Lower lobe of right lung (tissue), 2 donors: ENCODE data around the gene UBE2S. TPM values are rescaled to one million over a fixed set of nuclear protein-coding genes. Genes with fewer than 3 reads are reported as not detected.

Source experiments
- ATAC-seq, 2 donors: fragments of 200-7000 bp; cut with Tn5 transposase; one replicate each; pipeline ENCODE4 v1.9.1; 2020 to 2022; ENCODE audit warnings: mild to moderate bottlenecking in 2 of 2, moderate library complexity in 2 of 2
- DNase-seq: peaks from one replicate; pipeline ENCODE4 v3.0.0-alpha.2; 2020
- H3K27ac ChIP-seq: fragments of 200-600 bp; one replicate; pipeline ENCODE4 v1.8.0; 2022
- H3K27me3 ChIP-seq: fragments of 200-600 bp; one replicate; pipeline ENCODE4 v1.8.0; 2022; ENCODE audit warnings: low read depth
- H3K36me3 ChIP-seq: fragments of 200-600 bp; one replicate; pipeline ENCODE4 v1.8.0; 2022; ENCODE audit warnings: mild to moderate bottlenecking
- H3K4me1 ChIP-seq: fragments of 200-600 bp; one replicate; pipeline ENCODE4 v1.8.0; 2022
- H3K4me3 ChIP-seq: fragments of 200-600 bp; one replicate; pipeline ENCODE4 v1.8.0; 2022; ENCODE audit warnings: mild to moderate bottlenecking
- H3K9me3 ChIP-seq: fragments of 200-600 bp; one replicate; pipeline ENCODE4 v1.8.0; 2022
- intact Hi-C: fragments of 100-400 bp; cut with DNase I; formaldehyde crosslinking; loops from one replicate; pipeline ENCODE4 v1.11.0; 2022
- total RNA-seq: library from RNA; stranded (reverse); fragmentation: NEBNext Ultra II Directional; extraction: Animal tissue kit (Norgen Biotek cat#: 25700); gene quantifications from one replicate; pipeline ENCODE4 v1.2.1, GENCODE V29; 2021
- TF ChIP-seq, protein P1 (sequence below): fragments of 200-600 bp; IDR thresholded peaks from one replicate; pipeline ENCODE4 v1.8.0; 2022; ENCODE audit warnings: antibody characterized with exemption, mild to moderate bottlenecking
- donor health status: DM: no; HTN: yes; CAD: no; lungs with severe emphysema.

The UBE2S gene
- total RNA-seq, 1 donor from 2014 or later = 18.6 TPM

DNA sequence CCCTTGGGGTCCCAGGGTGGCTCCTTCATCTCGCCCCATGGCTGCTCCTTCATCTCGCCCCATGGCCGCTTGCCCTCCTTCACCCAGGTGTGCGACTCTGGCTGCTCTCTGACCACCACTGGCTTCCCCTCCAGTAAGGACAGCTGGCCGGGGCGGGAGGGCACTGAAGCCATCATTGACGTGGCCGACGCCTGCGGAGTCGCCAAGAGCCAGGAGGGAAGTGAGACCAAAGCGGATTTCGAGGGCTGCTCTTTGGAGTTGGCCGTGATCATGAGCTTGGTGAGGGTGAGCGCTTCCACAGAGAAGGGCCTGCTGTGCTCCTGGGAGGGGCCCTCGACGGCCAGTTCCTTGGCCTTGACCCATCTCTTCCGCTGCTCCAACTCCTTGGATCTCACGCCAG lies 49.1 kb downstream of the UBE2S start:
- H3K27me3 ChIP-seq = peaks cover 26% of the 10 kb centered on the region
- no peaks in the 10 kb centered on the region for H3K36me3 ChIP-seq
- H3K27ac ChIP-seq = no peak overlapping the region
- DNase-seq = no peak
- intact Hi-C loops = no loop called here
- H3K9me3 ChIP-seq = no peaks in the 10 kb centered on the region
- ATAC-seq = no peak
- peaks cover 3% of the 10 kb centered on the region for H3K4me1 ChIP-seq
- no peak overlapping the region for H3K4me3 ChIP-seq
- TF ChIP-seq, protein P1, sequence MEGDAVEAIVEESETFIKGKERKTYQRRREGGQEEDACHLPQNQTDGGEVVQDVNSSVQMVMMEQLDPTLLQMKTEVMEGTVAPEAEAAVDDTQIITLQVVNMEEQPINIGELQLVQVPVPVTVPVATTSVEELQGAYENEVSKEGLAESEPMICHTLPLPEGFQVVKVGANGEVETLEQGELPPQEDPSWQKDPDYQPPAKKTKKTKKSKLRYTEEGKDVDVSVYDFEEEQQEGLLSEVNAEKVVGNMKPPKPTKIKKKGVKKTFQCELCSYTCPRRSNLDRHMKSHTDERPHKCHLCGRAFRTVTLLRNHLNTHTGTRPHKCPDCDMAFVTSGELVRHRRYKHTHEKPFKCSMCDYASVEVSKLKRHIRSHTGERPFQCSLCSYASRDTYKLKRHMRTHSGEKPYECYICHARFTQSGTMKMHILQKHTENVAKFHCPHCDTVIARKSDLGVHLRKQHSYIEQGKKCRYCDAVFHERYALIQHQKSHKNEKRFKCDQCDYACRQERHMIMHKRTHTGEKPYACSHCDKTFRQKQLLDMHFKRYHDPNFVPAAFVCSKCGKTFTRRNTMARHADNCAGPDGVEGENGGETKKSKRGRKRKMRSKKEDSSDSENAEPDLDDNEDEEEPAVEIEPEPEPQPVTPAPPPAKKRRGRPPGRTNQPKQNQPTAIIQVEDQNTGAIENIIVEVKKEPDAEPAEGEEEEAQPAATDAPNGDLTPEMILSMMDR = no peak

DNA sequence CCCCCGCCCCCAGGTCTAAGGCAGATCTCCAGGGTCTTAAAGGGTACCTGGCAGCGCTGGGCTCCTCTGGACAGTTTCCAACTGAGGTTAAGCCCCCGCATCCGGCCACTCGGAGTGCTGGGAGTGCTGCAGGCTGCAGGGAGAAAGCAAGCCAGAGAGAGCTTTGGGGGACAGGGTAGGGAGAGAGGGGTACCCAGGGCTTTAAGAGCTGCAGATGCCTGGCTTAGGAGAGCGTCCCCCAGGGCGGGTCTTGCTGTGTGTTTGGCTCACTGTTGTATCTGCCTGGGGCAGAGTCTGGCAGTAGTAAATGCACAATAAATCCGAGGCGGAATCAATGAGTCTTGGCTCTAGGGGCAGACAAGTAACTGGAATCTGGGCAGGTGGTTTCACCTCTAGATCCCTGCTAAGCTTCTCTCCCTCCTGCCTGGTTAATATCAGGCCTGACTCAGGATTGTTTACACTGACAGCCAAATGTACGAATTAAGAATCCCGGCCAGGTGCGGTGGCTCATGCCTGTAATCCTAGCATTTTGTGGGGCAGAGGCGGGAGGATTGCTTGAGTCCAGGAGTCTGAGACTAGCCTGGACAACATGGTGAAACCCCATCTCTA lies 52.3 kb downstream of the UBE2S start:
- Histone ChIP-seq H3K9me3 (no peaks in the 10 kb centered on the region), H3K4me1 (peaks cover 8% of the 10 kb centered on the region), H3K27me3 (peaks cover 58% of the 10 kb centered on the region), H3K36me3 (no peaks in the 10 kb centered on the region), H3K27ac (no peak overlapping the region), H3K4me3 (no peak overlapping the region)
- no peak for DNase-seq
- ATAC-seq = no peak
- TF ChIP-seq, protein P1 = no peak
- intact Hi-C loops = no loop called here

DNA sequence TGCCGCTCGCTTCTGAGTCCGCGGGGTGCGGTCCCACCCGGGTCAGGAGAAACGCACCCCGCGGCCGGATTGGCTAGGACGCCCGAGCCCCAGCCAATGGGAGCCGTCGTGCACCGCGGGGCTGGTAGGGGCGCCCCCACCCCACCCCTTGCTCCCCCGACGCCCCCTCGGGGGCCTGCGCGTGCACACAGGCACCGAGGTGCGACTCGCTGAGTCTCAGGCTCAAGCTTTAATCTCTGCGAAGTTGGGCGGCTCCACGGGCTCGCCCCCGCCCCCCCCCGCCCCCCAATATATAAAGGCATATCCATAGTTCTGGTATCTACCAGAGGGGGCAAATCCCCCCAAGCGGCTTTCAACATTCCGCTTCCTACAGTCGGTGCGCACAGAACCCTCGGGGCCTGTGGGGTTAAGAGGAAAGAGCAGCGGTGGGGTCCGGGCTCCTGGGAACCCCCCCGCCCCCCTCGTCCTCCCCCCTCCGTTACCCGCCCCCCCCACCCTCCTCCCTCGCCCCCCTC lies 52.8 kb downstream of the UBE2S start, which contains the start of gene COX6B2:
Gene COX6B2 (minus strand): TSS at position 22 of the 515 bp plus-strand sequence. CDS start 198 bp downstream, outside the sequence.
- Histone ChIP-seq H3K4me3 (peak within 1 kb of the TSS; percentile 53), H3K4me1 (peaks cover 8% of the 10 kb centered on the region), H3K9me3 (no peaks in the 10 kb centered on the region), H3K36me3 (no peaks in the 10 kb centered on the region), H3K27me3 (peaks cover 61% of the 10 kb centered on the region), H3K27ac (no peak within 1 kb of the TSS)
- ATAC-seq (no peak), DNase-seq (peak; percentile 45)
- TF ChIP-seq, protein P1 = no peak
- intact Hi-C loops = no loop called here

DNA sequence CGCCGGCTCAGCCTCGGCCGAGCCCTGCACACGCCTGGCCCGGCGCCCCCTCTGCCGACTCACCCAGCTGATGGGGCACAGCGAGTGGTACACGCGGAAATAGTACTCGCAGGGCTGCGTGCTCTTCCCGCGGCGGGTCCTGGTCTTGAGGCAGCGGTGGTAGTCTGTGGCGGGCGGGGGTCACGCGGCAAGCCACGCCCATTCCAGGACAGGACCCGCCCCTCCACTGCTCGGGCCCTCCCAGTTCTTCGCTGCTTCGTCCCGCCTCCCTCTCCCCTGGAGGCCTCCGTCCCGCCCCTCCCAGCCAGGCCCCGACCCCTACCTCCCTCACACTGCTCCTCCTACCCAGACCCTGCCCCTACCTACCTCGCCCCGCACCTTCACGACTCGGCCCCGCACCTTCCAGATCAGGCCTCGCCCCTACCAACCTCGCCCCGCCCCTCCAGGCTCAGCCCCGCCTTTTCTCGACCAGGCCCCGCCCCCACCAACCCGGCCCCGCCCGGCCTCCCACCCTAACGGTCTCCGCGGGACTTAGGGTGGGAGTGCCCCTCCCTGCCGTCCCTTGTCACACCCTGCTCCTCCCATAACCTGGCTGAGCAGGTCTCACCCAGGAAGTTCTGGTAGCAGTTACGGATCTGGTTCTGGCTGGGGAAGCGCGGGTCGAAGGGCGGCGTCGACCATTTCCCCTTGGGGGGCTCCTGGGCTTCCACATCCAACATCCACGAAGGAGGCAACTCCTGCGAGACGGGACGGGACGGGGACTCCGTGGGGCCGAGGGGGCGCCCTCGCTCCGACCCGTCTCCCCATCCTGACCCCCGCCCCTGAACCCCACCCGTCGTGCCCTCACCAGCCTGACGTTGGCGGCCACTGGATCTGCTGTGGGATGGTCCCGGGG lies 53.5 kb downstream of the UBE2S start:
- Histone ChIP-seq H3K27me3 (peaks cover 61% of the 10 kb centered on the region), H3K4me1 (peaks cover 8% of the 10 kb centered on the region), H3K27ac (no peak overlapping the region), H3K36me3 (no peaks in the 10 kb centered on the region), H3K9me3 (no peaks in the 10 kb centered on the region), H3K4me3 (peak overlapping the region; percentile 53)
- TF ChIP-seq, protein P1 = no peak
- intact Hi-C loops = no loop called here
- ATAC-seq (peak; percentile 72 to 89), DNase-seq (peak; percentile 80)

DNA sequence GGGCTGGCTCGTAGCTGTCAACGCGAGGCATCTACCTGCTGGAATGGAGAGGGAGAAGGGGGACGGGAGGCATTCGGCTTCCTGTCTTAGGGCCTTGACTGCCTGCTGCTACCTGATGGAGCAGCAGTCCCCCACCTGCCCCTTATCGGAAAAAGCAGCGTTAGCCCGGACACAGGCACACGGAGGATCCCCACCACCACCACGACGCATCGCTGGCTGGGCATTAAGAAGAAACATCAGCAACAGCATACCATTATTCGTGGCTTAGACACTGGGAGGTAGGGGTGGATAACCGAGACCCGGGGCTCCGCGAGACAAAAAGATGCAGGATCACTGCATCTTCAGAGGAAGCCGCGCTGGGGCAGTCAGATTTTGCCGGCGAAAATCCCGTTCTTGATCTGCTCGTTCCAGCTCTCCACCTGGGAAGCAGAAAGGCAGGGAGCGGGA lies 54.2 kb downstream of the UBE2S start:
- TF ChIP-seq, protein P1 = no peak
- ATAC-seq (no peak), DNase-seq (no peak)
- peaks cover 61% of the 10 kb centered on the region for H3K27me3 ChIP-seq
- peaks cover 8% of the 10 kb centered on the region for H3K4me1 ChIP-seq
- no peaks in the 10 kb centered on the region for H3K36me3 ChIP-seq
- H3K27ac ChIP-seq = no peak overlapping the region
- intact Hi-C loops = no loop called here
- H3K9me3 ChIP-seq = no peaks in the 10 kb centered on the region
- peak overlapping the region; percentile 53 for H3K4me3 ChIP-seq
